GM18508 (cell line): ENCODE data around the gene IRF7.
"Not testable (repeated sequence)": the region's sequence is repeated elsewhere in the genome, so short reads cannot be mapped to it uniquely, and the experiment has no call there.

Experiments
- ATAC-seq: cut with Tn5 transposase; IDR thresholded peaks from one replicate; pipeline ENCODE4 v1.9.1; 2021; ENCODE audit warnings: moderate number of reproducible peaks; ENCODE audit not compliant: insufficient read depth, unreplicated experiment

IRF7 gene

DNA sequence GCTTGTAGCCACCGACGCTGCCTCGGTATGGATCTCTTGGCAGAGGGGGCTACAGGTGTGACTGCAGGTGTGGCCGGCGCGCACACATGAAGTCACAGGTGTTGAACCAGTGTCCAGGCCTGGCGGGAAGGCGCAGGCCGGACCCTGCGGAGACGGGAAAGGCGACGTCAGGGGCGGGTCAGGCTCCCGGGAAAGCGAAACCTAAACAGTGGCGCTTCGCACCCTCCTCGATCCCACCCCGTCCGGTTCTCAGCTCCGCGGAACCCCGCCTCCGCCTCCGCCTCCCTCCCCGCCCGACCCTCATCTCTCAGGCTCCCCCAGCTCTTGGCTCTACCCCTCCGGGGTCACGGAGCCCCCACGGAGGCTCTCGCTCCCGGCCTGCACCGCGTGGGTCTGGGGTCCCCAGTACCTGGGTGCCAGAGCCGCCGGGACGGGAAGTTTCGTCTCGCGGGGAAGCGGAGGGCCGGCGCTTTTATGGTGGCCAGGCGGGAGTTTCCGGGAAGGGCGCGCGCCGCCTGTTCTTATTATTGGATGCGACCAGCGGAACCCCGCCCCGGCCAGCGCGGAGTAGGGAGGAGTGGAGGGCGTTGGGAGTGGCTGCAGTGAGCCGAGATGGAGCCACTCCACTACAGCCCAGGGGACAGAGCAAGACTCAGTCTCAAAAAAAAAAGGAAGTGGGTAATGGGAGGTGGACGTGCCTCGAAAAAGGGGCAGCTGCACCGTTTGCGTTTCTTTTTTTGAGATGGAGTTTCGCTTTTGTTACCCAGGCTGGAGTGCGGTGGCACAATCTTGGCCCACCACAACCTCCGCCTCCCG, at the start of gene IRF7:
TSS of gene IRF7 (minus strand) at position 447 of the 816 bp plus-strand sequence. CDS start 586 bp downstream, outside the sequence.
- peak; percentile 46 for ATAC-seq

DNA sequence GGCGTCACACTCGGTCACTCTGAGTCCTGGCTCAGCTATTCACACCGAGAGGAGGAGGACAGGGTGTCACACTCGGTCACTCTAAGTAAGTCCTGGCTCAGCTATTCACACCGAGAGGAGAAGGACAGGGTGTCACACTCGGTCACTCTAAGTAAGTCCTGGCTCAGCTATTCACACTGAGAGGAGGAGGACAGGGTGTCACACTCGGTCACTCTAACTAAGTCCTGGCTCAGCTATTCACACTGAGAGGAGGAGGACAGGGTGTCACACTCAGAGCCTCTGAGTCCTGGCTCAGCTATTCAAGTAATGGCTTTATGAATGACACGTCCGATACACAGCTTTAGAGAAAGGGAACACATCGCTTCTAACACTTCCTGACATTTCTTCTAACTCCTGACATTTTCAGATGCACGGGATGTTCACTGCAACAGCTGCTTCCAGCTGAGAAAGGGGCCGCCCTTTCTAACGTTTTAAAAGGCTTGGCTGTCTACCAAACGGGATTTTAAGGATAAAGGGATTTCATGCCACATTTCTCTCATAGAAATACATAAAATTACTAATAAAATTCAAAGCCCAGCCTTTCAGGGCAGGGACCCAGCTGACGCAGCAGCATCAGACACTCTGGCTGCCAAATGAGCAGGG, 49.4 kb upstream of the IRF7 start:
- ATAC-seq: no peak

DNA sequence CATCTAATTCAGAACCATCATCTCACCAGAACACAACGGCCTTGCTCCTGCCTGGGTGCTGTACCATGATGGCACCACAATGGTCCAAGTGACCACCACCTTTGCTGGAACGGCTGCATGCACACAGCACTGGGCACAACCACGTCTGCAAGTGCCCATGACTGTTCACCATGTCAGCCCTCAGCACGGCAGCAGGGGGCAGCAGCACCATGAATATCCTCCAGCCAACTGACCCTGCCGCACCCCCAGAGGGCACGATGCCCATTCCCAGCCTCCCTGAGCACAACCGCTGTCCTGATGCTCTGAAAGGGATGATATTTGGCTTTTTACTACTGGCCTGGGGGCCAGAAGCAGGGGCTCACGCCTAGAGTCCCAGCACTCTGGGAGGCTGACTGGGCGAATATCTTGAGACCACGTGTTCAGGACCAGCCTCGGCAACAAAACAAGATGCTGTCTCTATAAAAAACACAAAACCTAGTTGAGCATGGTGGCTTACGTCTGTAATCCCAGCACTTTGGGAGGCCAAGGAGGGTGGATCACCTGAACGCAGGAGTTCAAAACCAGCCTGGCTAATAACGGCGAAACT, 47.0 kb upstream of the IRF7 start:
- ATAC-seq: no peak

DNA sequence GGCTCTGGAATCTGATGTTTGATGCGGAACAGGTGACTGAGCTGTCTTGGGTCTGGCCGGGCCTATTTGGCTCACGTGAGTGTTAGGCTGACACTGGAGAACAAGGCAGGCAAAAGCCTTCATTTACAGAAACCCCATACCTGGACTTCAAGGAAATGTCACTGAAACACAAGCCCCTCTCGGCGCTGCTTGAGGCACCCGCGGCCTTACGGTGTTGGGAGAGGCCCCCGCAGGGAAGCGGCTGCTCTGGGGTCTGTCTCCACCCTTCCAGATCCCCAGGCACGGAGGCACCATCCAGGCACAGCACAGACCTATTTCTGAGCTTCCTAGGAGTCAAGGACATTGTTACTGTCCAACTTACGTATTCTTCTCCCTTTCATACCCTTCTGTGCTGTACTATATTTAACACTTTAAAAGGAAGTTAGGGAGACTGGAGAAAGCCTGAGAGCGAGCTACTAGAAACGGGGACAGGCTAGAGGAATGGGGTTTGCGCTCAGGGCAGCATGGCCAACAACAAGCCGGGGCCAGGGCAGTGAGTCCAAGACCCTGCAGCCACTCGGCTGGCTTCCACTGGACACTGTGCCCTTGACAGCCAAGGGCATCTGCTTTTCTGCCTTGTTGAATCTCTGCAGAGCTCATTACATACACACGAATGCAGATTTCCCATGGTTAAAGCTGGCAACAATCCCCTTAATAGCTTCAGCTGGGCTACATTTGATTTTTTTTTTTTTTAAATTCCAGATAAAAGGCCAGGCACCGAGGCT, 45.1 kb upstream of the IRF7 start:
- ATAC-seq: no peak

GRCh38 chr11:660281-660680, 44.5 kb upstream of the IRF7 start:
- ATAC-seq: no peak

DNA sequence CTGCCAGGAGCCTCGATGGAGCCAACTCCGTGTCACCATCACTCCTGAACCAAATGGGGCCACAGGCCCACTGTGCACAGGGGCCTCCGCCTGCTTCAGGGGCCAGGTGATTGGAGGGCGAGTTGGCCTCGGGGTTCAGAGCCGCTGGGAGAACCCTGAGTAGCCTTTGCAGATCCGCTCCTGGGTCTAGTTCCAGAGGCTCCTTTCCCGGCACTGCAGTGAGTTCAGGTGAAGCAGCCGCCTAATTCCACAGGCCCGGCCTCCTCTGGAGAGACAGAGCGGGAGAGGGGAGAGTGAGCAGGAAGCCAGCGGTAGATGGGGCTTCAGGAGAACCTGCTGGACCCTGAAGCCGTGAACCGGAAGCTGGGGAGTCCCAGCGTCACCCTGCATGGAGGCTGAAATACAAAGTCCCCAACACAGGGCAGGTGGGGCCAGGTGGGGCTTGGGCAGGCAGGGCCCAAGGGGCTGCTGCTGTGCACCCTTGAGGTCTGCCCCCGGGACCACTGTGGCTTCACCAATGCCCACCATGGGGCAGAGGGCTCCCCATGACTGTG, 43.9 kb upstream of the IRF7 start:
- no peak for ATAC-seq

DNA sequence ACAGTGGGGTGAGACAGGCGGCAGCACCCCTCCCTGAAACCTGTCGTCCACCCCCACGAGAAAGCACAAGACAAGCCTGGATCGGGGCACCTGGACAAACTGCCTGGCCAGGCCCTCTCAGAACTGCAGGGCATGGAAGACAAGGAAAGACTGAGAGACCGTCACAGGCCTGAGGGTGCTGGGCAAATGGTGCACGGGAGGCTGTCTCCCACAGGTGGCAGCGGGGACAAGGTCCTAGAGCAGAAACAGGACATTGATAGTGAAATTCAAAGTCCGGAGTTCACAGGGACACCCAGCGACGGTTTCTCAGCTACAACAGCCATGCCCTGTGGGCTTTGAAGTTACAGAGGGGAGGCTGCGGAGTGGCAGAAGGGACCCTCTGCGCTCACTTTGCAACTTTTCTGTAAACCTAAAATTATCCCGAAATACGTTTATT, 42.0 kb upstream of the IRF7 start:
- ATAC-seq: no peak

GRCh38 chr11:656866-657265, 41.1 kb upstream of the IRF7 start:
- ATAC-seq: no peak

GRCh38 chr11:656426-656825, 40.7 kb upstream of the IRF7 start:
- ATAC-seq: no peak

GRCh38 chr11:655036-655726, 39.4 kb upstream of the IRF7 start:
- no peak for ATAC-seq

- ATAC-seq: not testable (repeated sequence)
Measured at GRCh38 chr11:654444-654843, 38.7 kb upstream of the IRF7 start.

DNA sequence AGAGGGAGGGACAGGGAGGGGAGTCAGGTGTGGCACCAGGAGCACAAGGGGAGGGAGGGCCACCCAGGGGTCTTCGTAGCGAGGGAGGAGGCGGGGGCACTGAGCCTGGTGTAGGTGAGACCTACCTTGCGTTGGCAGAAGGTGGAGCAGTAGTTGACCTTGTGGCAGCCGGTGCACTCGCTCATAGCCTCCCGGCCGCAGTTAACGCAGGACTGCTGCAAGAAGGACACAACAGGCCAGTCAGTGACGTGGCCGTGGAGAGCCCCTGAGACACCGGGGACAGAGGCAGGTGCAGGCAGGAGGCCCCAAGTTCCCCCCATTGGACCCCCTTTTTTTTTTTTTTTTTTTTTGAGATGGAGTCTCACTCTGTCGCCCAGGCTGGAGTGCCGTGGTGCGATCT, 38.1 kb upstream of the IRF7 start:
- ATAC-seq: no peak

- ATAC-seq: not testable (repeated sequence)
Measured at GRCh38 chr11:653136-653535, 37.4 kb upstream of the IRF7 start.

DNA sequence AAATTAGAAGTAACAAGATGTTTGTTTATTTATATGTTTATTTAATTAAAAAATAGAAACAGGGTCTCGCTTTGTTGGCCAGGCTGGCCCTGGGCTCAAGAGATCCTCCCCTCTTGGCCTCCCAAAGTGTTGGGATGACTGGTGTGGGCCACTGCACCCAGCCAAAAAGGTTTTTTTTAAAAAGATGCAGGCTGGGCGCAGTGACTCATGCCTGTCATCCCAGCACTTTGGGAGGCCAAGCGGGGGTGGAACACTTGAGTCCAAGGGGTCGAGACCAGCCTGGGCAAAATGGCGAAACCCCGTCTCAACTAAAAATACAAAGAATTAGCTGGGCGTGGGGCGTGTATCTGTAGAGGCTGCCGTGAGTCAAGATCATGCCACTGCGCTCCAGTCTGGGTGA, 34.7 kb upstream of the IRF7 start:
- no peak for ATAC-seq

- ATAC-seq: not testable (repeated sequence)
Measured at GRCh38 chr11:647672-648158, 32.0 kb upstream of the IRF7 start.

- ATAC-seq: no peak
Measured at GRCh38 chr11:646214-646613, 30.5 kb upstream of the IRF7 start.

GRCh38 chr11:645536-645935, 29.8 kb upstream of the IRF7 start:
- no peak for ATAC-seq

- no peak for ATAC-seq
Measured at GRCh38 chr11:643849-644738, 28.3 kb upstream of the IRF7 start.

DNA sequence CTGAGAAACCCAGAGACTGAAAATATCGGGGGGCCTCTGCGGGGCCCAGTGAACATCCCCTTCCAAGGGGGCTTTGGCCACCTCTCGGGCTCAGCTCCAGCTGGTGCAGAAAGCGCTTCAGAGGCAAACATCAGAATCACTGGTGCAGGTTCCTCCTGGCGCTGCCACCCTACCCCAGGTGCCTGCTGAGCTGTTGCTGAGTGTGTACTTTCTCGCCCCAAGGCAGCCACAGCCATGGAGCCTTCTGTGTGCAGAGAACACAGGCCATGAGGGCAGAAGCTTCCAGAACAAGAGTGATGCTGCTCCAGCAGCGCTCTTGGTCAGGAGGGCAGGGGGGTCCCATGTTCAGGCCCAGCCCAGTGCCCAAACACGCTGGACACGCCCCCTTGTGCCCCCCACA, 27.6 kb upstream of the IRF7 start:
- no peak for ATAC-seq
